AG09319 (cell line): Measurements from ENCODE around the gene ABCA9.
"Not testable (repeated sequence)": the region's sequence is repeated elsewhere in the genome, so short reads cannot be mapped to it uniquely, and the experiment has no call there.

Experiments
- DNase-seq: peaks from one replicate; pipeline ENCODE4 v3.0.0-alpha.2; 2010; ENCODE audit warnings: low read depth; ENCODE audit errors: extremely low read depth
- CTCF ChIP-seq: IDR thresholded peaks from 2 replicates; pipeline ENCODE4 v1.5.1; 2011; ENCODE audit warnings: low read depth, mild to moderate bottlenecking, inconsistent platforms, low read length, moderate library complexity

ABCA9 gene

GRCh38 chr17:69075823-69076222 is 15.1 kb upstream of the ABCA9 start:
- no peak for DNase-seq

GRCh38 chr17:69073392-69073791 is 12.7 kb upstream of the ABCA9 start:
- DNase-seq = not testable (repeated sequence)

More at GRCh38 chr17:69075823-69076222, 15.1 kb upstream of the ABCA9 start:
- no peak for TF ChIP-seq CTCF

DNA sequence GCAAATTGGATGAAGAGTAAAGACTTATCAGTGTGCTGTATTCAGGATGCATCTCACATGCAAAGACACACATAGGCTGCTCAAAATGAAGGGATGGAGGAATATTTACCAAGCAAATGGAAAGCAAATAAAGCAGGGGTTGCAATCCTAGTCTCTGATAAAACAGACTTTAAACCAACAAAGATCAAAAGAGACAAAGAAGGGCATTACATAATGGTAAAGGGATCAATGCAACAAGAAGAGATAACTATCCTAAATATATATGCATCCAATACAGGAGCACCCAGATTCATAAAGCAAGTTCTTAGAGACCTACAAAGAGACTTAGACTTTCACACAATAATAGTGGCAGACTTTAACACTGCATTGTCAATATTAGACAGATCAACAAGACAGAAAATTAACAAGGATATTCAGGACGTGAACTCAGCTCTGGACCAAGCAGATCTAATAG is 12.1 kb upstream of the ABCA9 start:
- DNase-seq = not testable (repeated sequence)

- DNase-seq = not testable (repeated sequence)
These were observed 10.5 kb upstream of the ABCA9 start for GRCh38 chr17:69071233-69071586.

DNA sequence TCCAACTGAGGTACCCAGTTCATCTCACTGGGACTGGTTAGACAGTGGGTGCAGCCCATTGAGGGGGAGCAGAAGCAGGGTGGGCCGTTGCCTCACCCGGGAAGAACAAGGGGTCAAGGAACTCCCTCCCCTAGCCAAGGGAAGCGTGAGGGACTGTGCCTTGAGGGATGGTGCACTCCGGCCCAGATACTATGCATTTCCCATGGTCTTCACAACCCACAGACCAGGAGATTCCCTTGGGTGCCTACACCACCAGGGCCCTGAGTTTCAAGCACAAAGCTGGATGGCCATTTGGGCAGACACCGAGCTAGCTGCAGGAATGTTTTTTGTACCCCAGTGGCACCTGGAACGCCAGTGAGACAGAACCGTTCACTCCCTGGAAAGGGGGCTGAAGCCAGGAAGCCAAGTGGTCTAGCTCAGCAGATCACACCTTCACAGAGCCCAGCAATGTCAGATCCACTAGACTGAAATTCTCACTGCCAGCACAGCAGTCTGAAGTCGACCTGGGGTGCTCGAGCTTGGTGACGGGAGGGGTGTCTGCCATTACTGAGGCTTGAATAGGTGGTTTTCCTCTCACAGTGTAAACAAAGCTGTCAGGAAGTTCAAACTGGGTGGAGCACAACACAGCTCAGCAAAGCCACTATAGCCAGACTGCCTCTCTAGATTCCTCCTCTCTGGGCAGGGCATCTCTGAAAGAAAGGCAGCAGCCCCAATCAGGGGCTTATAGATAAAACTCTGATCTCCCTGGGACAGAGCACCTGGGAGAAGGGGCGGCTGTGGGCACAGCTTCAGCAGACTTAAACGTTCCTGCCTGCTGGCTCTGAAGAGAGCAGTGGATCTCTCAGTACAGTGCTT is 9.9 kb upstream of the ABCA9 start:
- DNase-seq = not testable (repeated sequence)

GRCh38 chr17:69069226-69069750 is 8.6 kb upstream of the ABCA9 start:
- TF ChIP-seq CTCF = no peak
- DNase-seq = no peak

DNA sequence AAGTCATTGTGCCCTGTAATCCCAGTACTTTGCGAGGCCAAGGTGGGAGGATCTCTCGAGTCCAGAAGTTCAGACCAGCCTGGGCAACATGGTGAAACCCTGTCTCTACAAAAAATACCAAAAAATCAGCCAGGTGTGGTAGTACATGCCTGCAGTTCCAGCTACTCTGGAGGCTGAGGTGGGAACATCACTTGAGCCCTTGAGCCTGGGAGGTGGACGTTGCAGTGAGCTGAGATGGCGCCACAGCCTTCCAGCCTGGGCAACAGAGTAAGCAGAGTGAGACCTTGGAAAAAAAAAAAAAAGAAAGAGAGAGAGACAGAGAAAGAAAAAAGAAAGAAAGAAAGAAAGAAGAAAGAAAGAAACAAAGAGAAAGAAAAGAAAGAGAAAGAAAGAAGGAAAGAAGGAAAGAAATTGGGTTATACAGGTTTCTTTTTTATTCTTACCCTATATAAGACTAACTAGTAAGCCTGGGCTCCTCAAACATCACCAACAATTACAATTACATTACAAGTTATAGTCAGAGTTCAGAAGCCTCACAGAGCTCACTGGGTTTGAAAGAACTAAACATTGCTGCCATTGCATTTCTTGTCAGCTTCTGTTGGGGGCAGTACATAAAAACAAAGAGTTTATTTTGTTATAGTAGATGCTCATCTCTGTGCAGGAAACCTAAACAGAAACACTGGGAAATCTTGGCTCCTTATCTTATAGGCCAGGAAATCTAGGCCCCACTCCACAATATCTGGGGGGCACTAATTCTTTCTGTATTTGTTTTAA is 6.7 kb upstream of the ABCA9 start:
- TF ChIP-seq CTCF = no peak
- no peak for DNase-seq

GRCh38 chr17:69066482-69066881 is 5.8 kb upstream of the ABCA9 start:
- DNase-seq = no peak
- no peak for TF ChIP-seq CTCF

DNA sequence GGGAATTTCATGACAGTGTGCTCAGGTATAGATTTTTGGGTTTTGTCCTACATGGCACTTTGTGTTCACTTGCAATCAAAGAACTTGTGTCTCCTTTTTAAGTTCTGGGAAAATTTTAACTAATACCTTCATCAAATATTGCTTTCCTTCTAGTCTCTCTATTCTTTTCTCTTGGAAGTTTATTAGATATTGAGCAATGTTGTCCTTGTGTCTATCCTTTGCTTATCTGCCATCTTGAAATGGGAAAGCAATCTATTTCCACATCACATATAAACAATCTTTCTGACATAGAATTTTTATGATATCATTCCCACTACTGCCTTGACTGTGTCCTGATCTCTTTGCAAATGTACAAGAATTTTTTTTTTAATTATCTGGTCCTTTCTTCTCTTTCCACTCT is 4.4 kb upstream of the ABCA9 start:
- no peak for TF ChIP-seq CTCF
- no peak for DNase-seq
